IMR-90 (cell line): ENCODE data around the gene LCAT. TPM values are rescaled to one million over a fixed set of nuclear protein-coding genes. Genes with fewer than 3 reads are reported as not detected.

Experiments used
- ATAC-seq: fragments of 200-7000 bp; cut with Tn5 transposase; 2 replicates; pipeline ENCODE4 v1.9.1; 2020; ENCODE audit warnings: low read depth, mild to moderate bottlenecking, moderate library complexity
- BruUV-seq: library from RNA; stranded (reverse); fragments of 400-500 nt; replicated peaks from 2 replicates; lab custom pipeline; 2021; lab: Mats Ljungman, UMichigan
- CTCF ChIA-PET: fragments of 300-600 bp; formaldehyde crosslinking; extraction: SDS; loops from one replicate; lab custom pipeline; 2021; ENCODE audit warnings: antibody characterized with exemption; lab: Yijun Ruan, JAX
- POLR2A ChIA-PET: fragments of 300-600 bp; sonication (Branson Sonifier 250); formaldehyde crosslinking; loops from one replicate; lab custom pipeline; 2022; ENCODE audit warnings: antibody characterized with exemption; ENCODE audit not compliant: unreplicated experiment; lab: Charles Lee
- DNase-seq: peaks from one replicate; pipeline ENCODE4 v3.0.0; 2013
- H2AFZ ChIP-seq: replicated peaks from 2 replicates; pipeline ENCODE3; 2013; ENCODE audit warnings: low read length, mild to moderate bottlenecking; ENCODE audit not compliant: poor library complexity
- H2AK5ac ChIP-seq: 2 replicates; pipeline ENCODE4 v1.6.1; 2013; ENCODE audit warnings: low read depth, low read length, inconsistent platforms
- H2AK9ac ChIP-seq: replicated peaks from 2 replicates; pipeline ENCODE3; 2013; ENCODE audit warnings: mild to moderate bottlenecking, low read depth, low read length, moderate library complexity; ENCODE audit not compliant: poor library complexity
- H2BK120ac ChIP-seq: 2 replicates; pipeline ENCODE4 v1.6.1; 2013; ENCODE audit warnings: low read depth, low read length, inconsistent platforms
- H2BK15ac ChIP-seq: 3 replicates; pipeline ENCODE4 v1.6.1; 2013; ENCODE audit warnings: low read depth, low read length, inconsistent platforms
- H2BK20ac ChIP-seq: 2 replicates; pipeline ENCODE4 v1.6.1; 2013; ENCODE audit warnings: low read depth, mild to moderate bottlenecking, inconsistent platforms, low read length, moderate library complexity
- H2BK5ac ChIP-seq: 2 replicates; pipeline ENCODE4 v1.6.1; 2013; ENCODE audit warnings: mild to moderate bottlenecking, low read depth, low read length, inconsistent platforms; ENCODE audit not compliant: poor library complexity, severe bottlenecking
- H3K14ac ChIP-seq: replicated peaks from 2 replicates; pipeline ENCODE4 v1.6.1; 2013; ENCODE audit warnings: low read depth, low read length, inconsistent platforms
- H3K18ac ChIP-seq: 2 replicates; pipeline ENCODE4 v1.6.1; 2013; ENCODE audit warnings: low read depth, low read length, control low read depth
- H3K23ac ChIP-seq: 2 replicates; pipeline ENCODE4 v1.6.1; 2013; ENCODE audit warnings: low read depth, low read length, inconsistent platforms
- H3K27ac ChIP-seq: 2 replicates; pipeline ENCODE4 v1.5.1; 2013; ENCODE audit warnings: mild to moderate bottlenecking, control low read depth, low read length; ENCODE audit not compliant: insufficient read depth
- H3K27me3 ChIP-seq: 2 replicates; pipeline ENCODE4 v1.6.1; 2013; ENCODE audit warnings: low read length; ENCODE audit not compliant: control insufficient read depth, insufficient read depth
- H3K36me3 ChIP-seq: 2 replicates; pipeline ENCODE4 v1.6.1; 2013; ENCODE audit warnings: low read length, mixed read lengths; ENCODE audit not compliant: control insufficient read depth, insufficient read depth
- H3K4ac ChIP-seq: 2 replicates; pipeline ENCODE4 v1.6.1; 2013; ENCODE audit warnings: low read depth, low read length, inconsistent platforms
- H3K4me1 ChIP-seq: 2 replicates; pipeline ENCODE4 v1.6.1; 2013; ENCODE audit warnings: low read length, mixed read lengths; ENCODE audit not compliant: control insufficient read depth, insufficient read depth
- H3K4me2 ChIP-seq: 2 replicates; pipeline ENCODE4 v1.6.1; 2013; ENCODE audit warnings: low read depth, mild to moderate bottlenecking, control low read depth, low read length, moderate library complexity
- H3K4me3 ChIP-seq: 2 replicates; pipeline ENCODE4 v1.5.1; 2013; ENCODE audit warnings: low read depth, mild to moderate bottlenecking, control low read depth, low read length, moderate library complexity; ENCODE audit not compliant: insufficient read depth
- H3K56ac ChIP-seq: 2 replicates; pipeline ENCODE4 v1.6.1; 2013; ENCODE audit warnings: low read length, inconsistent platforms; ENCODE audit not compliant: insufficient read depth; ENCODE audit errors: extremely low read depth
- H3K79me1 ChIP-seq, 2 experiments: 2 replicates each; pipeline ENCODE4 v1.6.1; 2013; ENCODE audit warnings: low read length in 2 of 2, inconsistent platforms in 1 of 2, low read depth in 1 of 2
- H3K9ac ChIP-seq: 2 replicates; pipeline ENCODE4 v1.6.1; 2013; ENCODE audit warnings: low read depth, low read length, control low read depth
- H3K9me1 ChIP-seq: 2 replicates; pipeline ENCODE4 v1.6.1; 2013; ENCODE audit warnings: low read length, inconsistent platforms; ENCODE audit not compliant: insufficient read depth
- H3K9me3 ChIP-seq: 2 replicates; pipeline ENCODE4 v1.6.1; 2013; ENCODE audit warnings: low read length; ENCODE audit not compliant: control insufficient read depth, insufficient read depth
- H4K20me1 ChIP-seq: 2 replicates; pipeline ENCODE4 v1.6.1; 2013; ENCODE audit warnings: low read length, inconsistent platforms; ENCODE audit not compliant: insufficient read depth
- H4K5ac ChIP-seq: 2 replicates; pipeline ENCODE4 v1.6.1; 2013; ENCODE audit warnings: mild to moderate bottlenecking, low read depth, low read length, control low read depth
- H4K8ac ChIP-seq, 2 experiments: 2 replicates each; pipeline ENCODE4 v1.6.1; 2013; ENCODE audit warnings: low read depth in 2 of 2, low read length in 2 of 2, control low read depth in 1 of 2, inconsistent platforms in 1 of 2
- H4K91ac ChIP-seq: 2 replicates; pipeline ENCODE4 v1.6.1; 2013; ENCODE audit warnings: low read depth, low read length, inconsistent platforms; ENCODE audit not compliant: insufficient read depth
- CEBPB ChIP-seq: IDR thresholded peaks from 2 replicates; pipeline ENCODE4 v1.6.1; 2012; ENCODE audit warnings: low read depth, low read length, improper control_type of control experiment
- CHD1 ChIP-seq: IDR thresholded peaks from 2 replicates; pipeline ENCODE4 v1.6.1; 2012; ENCODE audit warnings: low read depth, low read length, improper control_type of control experiment
- ELK1 ChIP-seq: fragments of 150-350 bp; IDR thresholded peaks from 2 replicates; pipeline ENCODE4 v1.6.1; 2016; ENCODE audit warnings: low read depth, mild to moderate bottlenecking, low read length, moderate library complexity, borderline replicate concordance
- FOS ChIP-seq: fragments of 150-350 bp; IDR thresholded peaks from 2 replicates; pipeline ENCODE4 v1.6.1; 2016; ENCODE audit warnings: low read depth, low read length
- MAZ ChIP-seq: IDR thresholded peaks from 2 replicates; pipeline ENCODE4 v1.6.1; 2012; ENCODE audit warnings: low read depth, mild to moderate bottlenecking, low read length, improper control_type of control experiment, moderate library complexity, borderline replicate concordance
- RCOR1 ChIP-seq: IDR thresholded peaks from 2 replicates; pipeline ENCODE4 v1.6.1; 2012; ENCODE audit warnings: mild to moderate bottlenecking, low read length, improper control_type of control experiment; ENCODE audit not compliant: insufficient replicate concordance
- RFX5 ChIP-seq: IDR thresholded peaks from 2 replicates; pipeline ENCODE4 v1.8.0; 2012; ENCODE audit warnings: low read depth, mild to moderate bottlenecking, low read length, moderate library complexity
- WGBS, 2 experiments: methylation state at CpG; one replicate each; pipeline versions ENCODE4 v1.1.5 to v1.1.7; 2013; ENCODE audit warnings: missing lambda C conversion rate in 2 of 2; ENCODE audit not compliant: insufficient read length in 1 of 2; ENCODE audit errors: extremely low coverage in 2 of 2; 5-methylcytosine and 5-hydroxymethylcytosine counted together
- dilution Hi-C: fragments of 300-500 bp; cut with HindIII; formaldehyde crosslinking; loops from one replicate; pipeline ENCODE4 v1.14.3; 2018; ENCODE audit warnings: low sequenced_read_pairs; ENCODE audit not compliant: unreplicated experiment
- in situ Hi-C: fragments of 300-500 bp; cut with MboI; formaldehyde crosslinking; loops from 3 replicates; pipeline ENCODE4 v1.14.3; 2019; ENCODE audit warnings: low sequenced_read_pairs, inconsistent platforms, mixed read lengths
- intact Hi-C: fragments of 100-400 bp; cut with micrococcal nuclease; formaldehyde crosslinking; loops from 2 replicates; pipeline ENCODE4 v1.10.0; 2022
- polyA plus RNA-seq, 3 experiments: library from polyadenylated mRNA; depleted of rRNA; stranded (reverse); fragments of >200 nt; gene quantifications; 2 replicates each; pipeline ENCODE4 v1.2.3, GENCODE V29; 2012; ENCODE audit warnings: low replicate concordance in 1 of 3
- total RNA-seq: library from RNA; depleted of rRNA; stranded (reverse); fragments of >200 nt; gene quantifications from 2 replicates; pipeline ENCODE4 v1.2.3, GENCODE V29; 2012
- TF ChIP-seq, protein P1 (sequence below): conservative IDR thresholded peaks from 2 replicates; pipeline ENCODE4 v1.5.1; 2012; ENCODE audit warnings: mild to moderate bottlenecking, low read depth, low read length, improper control_type of control experiment

LCAT gene
- total and polyA plus RNA-seq, 2 of the 4 experiments (the other 2 are of a cell fraction): 1.4 to 18.8 TPM

GRCh38 chr16:67917140-67917851 is 26.6 kb downstream of the LCAT start:
- Histone ChIP-seq H3K9me1 (peaks cover 34% of the 10 kb centered on the region), H3K9ac (no peak overlapping the region), H2BK5ac (peak overlapping the region; percentile 66), H2AK9ac (peak overlapping the region; percentile 52), H3K23ac (peak overlapping the region; percentile 87; the same call in 1 of the 2 replicates), H3K4me2 (no peak overlapping the region), H2BK120ac (no peak overlapping the region), H3K4me3 (no peak overlapping the region), H3K27me3 (no peaks in the 10 kb centered on the region), H3K9me3 (no peaks in the 10 kb centered on the region), H3K36me3 (peaks cover 11% of the 10 kb centered on the region), H2AFZ (peak overlapping the region; percentile 74), H3K4me1 (peaks cover 23% of the 10 kb centered on the region), H2BK20ac (peak overlapping the region; percentile 14; the same call in 1 of the 2 replicates), H3K18ac (no peak overlapping the region), H4K5ac (no peak overlapping the region), H3K27ac (no peak overlapping the region), H4K8ac (no peak overlapping the region), H2BK15ac (no peak overlapping the region), H4K91ac (peak overlapping the region; percentile 49; the same call in 1 of the 2 replicates), H3K14ac (peak overlapping the region; percentile 87), H3K56ac (no peak overlapping the region), H3K79me1 (peaks cover 14 to 69% of the 10 kb centered on the region in 2 experiments), H4K20me1 (peaks cover 57% of the 10 kb centered on the region), H2AK5ac (peak overlapping the region; percentile 36; the same call in 1 of the 2 replicates), H3K4ac (peak overlapping the region; percentile 71; the same call in 1 of the 2 replicates)
- intact Hi-C loops: no loop called here
- dilution Hi-C loops: no loop called here
- ATAC-seq (peak; percentile 43), DNase-seq (peak; percentile 35)
- CTCF ChIA-PET: interaction anchor here (0.6 to 1.2 kb wide), 2 partner anchors 18 to 100 kb away, joined by 3 read pairs; no protein-coding TSS in a partner anchor
- TF ChIP-seq FOS (no peak), RFX5 (no peak), ELK1 (no peak), MAZ (no peak), CHD1 (no peak), CEBPB (no peak), RCOR1 (no peak)
- TF ChIP-seq, protein P1, sequence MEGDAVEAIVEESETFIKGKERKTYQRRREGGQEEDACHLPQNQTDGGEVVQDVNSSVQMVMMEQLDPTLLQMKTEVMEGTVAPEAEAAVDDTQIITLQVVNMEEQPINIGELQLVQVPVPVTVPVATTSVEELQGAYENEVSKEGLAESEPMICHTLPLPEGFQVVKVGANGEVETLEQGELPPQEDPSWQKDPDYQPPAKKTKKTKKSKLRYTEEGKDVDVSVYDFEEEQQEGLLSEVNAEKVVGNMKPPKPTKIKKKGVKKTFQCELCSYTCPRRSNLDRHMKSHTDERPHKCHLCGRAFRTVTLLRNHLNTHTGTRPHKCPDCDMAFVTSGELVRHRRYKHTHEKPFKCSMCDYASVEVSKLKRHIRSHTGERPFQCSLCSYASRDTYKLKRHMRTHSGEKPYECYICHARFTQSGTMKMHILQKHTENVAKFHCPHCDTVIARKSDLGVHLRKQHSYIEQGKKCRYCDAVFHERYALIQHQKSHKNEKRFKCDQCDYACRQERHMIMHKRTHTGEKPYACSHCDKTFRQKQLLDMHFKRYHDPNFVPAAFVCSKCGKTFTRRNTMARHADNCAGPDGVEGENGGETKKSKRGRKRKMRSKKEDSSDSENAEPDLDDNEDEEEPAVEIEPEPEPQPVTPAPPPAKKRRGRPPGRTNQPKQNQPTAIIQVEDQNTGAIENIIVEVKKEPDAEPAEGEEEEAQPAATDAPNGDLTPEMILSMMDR: no peak
- BruUV-seq: no TSS peak
- in situ Hi-C loops: no loop called here
- POLR2A ChIA-PET: no interaction called here
- WGBS, 2 experiments: 58% methylated on average over 2 of the region's 6 CpGs; no CpG with 5 or more reads in 1 of the 2 experiments
